Karpas-422 (cell line): ENCODE results near the gene MAIP1. TPM values are rescaled to one million over a fixed set of nuclear protein-coding genes. Genes with fewer than 3 reads are reported as not detected.

Source experiments
- DNase-seq: peaks from one replicate; pipeline ENCODE4 v3.0.0-alpha.2; 2015
- H2AFZ ChIP-seq: fragments of 200-600 bp; sonication (generic); 2 replicates; pipeline ENCODE4 v1.6.1; 2014; ENCODE audit warnings: antibody characterized with exemption, low read length, mixed read lengths
- H3K27ac ChIP-seq: fragments of 200-600 bp; sonication (generic); 2 replicates; pipeline ENCODE4 v1.5.1; 2014; ENCODE audit warnings: mild to moderate bottlenecking, low read length, moderate library complexity
- H3K27me3 ChIP-seq: fragments of 200-600 bp; sonication (generic); 2 replicates; pipeline ENCODE4 v1.6.1; 2014; ENCODE audit warnings: low read length, mixed read lengths
- H3K36me3 ChIP-seq: fragments of 200-600 bp; sonication (generic); 2 replicates; pipeline ENCODE4 v1.6.1; 2014; ENCODE audit warnings: low read length, mixed read lengths; ENCODE audit not compliant: insufficient read depth
- H3K4me1 ChIP-seq: fragments of 200-600 bp; sonication (generic); 2 replicates; pipeline ENCODE4 v1.6.1; 2014; ENCODE audit warnings: mild to moderate bottlenecking, low read length, mixed read lengths
- H3K4me2 ChIP-seq: fragments of 200-600 bp; sonication (generic); 2 replicates; pipeline ENCODE4 v1.6.1; 2014; ENCODE audit warnings: low read length, low read depth, mild to moderate bottlenecking; ENCODE audit not compliant: poor library complexity, severe bottlenecking
- H3K4me3 ChIP-seq: fragments of 200-600 bp; sonication (generic); 2 replicates; pipeline ENCODE4 v1.5.1; 2014; ENCODE audit warnings: mild to moderate bottlenecking, antibody characterized with exemption, low read length, mixed read lengths
- H3K79me2 ChIP-seq: fragments of 200-600 bp; sonication (generic); 2 replicates; pipeline ENCODE4 v1.6.1; 2014; ENCODE audit warnings: mild to moderate bottlenecking, low read length, mixed read lengths
- H3K9ac ChIP-seq: fragments of 200-600 bp; sonication (generic); 2 replicates; pipeline ENCODE4 v1.6.0; 2014; ENCODE audit warnings: low read length
- H3K9me2 ChIP-seq: fragments of 200-600 bp; sonication (generic), shearing (Covaris generic); replicated peaks from 2 replicates; pipeline ENCODE4 v1.6.0; 2014; ENCODE audit warnings: mild to moderate bottlenecking, low read length, moderate library complexity; ENCODE audit not compliant: insufficient read depth
- H3K9me3 ChIP-seq: fragments of 300-700, 200-600 bp; sonication (generic); 2 replicates; pipeline ENCODE4 v1.6.1; 2014; ENCODE audit warnings: low read length, mixed read lengths
- H4K20me1 ChIP-seq: fragments of 200-600 bp; sonication (generic); 2 replicates; pipeline ENCODE4 v1.6.1; 2014; ENCODE audit warnings: mild to moderate bottlenecking, antibody characterized with exemption, low read length, low read depth; ENCODE audit not compliant: insufficient read depth
- total RNA-seq: library from RNA; depleted of rRNA; stranded (reverse); fragments of >200 nt; shearing (Covaris generic); gene quantifications from 2 replicates; pipeline ENCODE4 v1.2.3, GENCODE V29; 2014; ENCODE audit warnings: low replicate concordance

MAIP1 gene
- total RNA-seq, 1 experiment from 2014 or later = 26.9 TPM

DNA sequence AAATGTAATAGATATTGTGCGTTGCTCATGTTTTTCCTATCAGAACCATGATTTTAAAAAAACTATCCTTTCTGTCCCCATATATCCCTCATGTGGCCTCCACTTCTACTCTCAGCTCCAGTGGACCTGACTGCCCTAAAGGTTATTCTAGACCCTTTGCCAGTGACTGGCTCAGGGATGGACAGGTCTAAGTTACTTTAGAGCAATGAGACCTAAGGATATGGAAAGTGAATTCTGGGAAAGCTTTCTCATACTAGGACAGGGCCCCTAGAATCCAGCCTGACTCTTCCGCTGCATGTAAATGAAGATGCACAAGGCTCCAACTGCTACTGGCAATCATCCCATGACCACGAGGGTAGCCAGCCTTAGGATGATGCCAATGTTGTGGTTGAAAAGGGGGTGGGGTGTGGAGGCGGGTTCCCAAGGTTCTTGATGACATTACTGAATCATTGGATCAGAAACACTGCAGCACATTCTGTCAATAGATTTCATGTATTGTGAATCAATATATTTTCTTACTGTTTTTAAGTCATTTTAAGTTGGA lies 23.0 kb upstream of the MAIP1 start:
- Histone ChIP-seq H3K9me3 (no peaks in the 10 kb centered on the region), H3K79me2 (peaks cover 59% of the 10 kb centered on the region), H3K36me3 (peaks cover 48% of the 10 kb centered on the region; the same call in 1 of the 2 replicates), H3K9me2 (no peaks in the 10 kb centered on the region), H4K20me1 (no peaks in the 10 kb centered on the region), H2AFZ (no peak overlapping the region), H3K27ac (no peak overlapping the region), H3K4me1 (no peaks in the 10 kb centered on the region), H3K27me3 (no peaks in the 10 kb centered on the region), H3K4me3 (no peak overlapping the region), H3K4me2 (no peak overlapping the region), H3K9ac (no peak overlapping the region)
- DNase-seq = no peak

DNA sequence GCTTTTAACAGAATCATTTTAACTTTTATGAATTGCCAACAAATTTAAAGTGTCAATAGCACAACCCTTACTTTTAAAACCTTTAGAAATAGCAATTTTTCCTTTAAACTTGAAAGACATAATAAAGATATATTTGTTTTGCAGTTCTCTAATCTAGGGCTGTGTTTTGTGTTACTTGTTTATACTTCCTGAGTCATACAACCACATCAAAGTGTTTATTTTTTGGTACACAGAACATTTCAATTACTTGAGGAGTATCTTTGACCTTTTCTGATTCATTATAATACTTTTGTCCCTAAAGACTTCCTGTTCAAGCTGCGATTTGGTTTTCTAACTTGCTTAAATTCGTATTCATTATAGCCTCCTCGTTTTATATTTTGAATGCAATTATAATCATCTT lies 21.9 kb upstream of the MAIP1 start:
- DNase-seq = no peak
- H3K27me3 ChIP-seq = no peaks in the 10 kb centered on the region
- H3K79me2 ChIP-seq = peaks cover 52% of the 10 kb centered on the region
- no peak overlapping the region for H2AFZ ChIP-seq
- H3K4me3 ChIP-seq = no peak overlapping the region
- no peak overlapping the region for H3K27ac ChIP-seq
- no peaks in the 10 kb centered on the region for H3K9me2 ChIP-seq
- no peaks in the 10 kb centered on the region for H4K20me1 ChIP-seq
- no peaks in the 10 kb centered on the region for H3K4me1 ChIP-seq
- no peak overlapping the region for H3K4me2 ChIP-seq
- no peaks in the 10 kb centered on the region for H3K9me3 ChIP-seq
- no peak overlapping the region for H3K9ac ChIP-seq
- peaks cover 46% of the 10 kb centered on the region; the same call in 1 of the 2 replicates for H3K36me3 ChIP-seq

GRCh38 chr2:199936554-199936953 lies 18.8 kb upstream of the MAIP1 start:
- Histone ChIP-seq H3K27me3 (no peaks in the 10 kb centered on the region), H3K9me3 (no peaks in the 10 kb centered on the region), H3K9ac (no peak overlapping the region), H3K9me2 (no peaks in the 10 kb centered on the region), H3K27ac (no peak overlapping the region), H3K4me2 (no peak overlapping the region), H3K79me2 (peaks cover 42% of the 10 kb centered on the region), H4K20me1 (no peaks in the 10 kb centered on the region), H3K4me3 (no peak overlapping the region), H2AFZ (no peak overlapping the region), H3K36me3 (peaks cover 39% of the 10 kb centered on the region; the same call in 1 of the 2 replicates), H3K4me1 (no peaks in the 10 kb centered on the region)
- DNase-seq = no peak

DNA sequence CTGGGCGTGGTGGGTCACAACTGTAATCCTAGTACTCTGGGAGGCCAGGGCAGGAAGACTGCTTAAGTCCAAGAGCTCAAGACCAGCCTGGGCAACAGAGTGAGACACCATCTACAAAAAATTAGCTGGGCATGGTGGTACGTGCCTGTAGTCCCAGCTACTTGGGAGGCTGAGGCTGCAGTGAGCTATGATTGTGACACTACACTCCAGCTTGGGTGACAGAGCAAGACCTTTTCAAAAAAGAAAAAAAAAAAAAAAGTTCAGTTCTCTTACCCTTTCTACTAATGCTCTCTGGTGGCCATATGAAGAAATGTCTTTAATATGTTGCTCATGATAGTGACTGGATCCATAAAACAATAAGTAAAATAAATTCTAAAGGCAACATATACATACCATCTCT lies 15.0 kb upstream of the MAIP1 start:
- Histone ChIP-seq H3K27me3 (no peaks in the 10 kb centered on the region), H3K36me3 (peaks cover 39% of the 10 kb centered on the region; the same call in 1 of the 2 replicates), H3K9ac (no peak overlapping the region), H3K4me2 (no peak overlapping the region), H3K9me3 (no peaks in the 10 kb centered on the region), H3K4me1 (no peaks in the 10 kb centered on the region), H3K9me2 (no peaks in the 10 kb centered on the region), H3K4me3 (no peak overlapping the region), H3K27ac (no peak overlapping the region), H4K20me1 (no peaks in the 10 kb centered on the region), H2AFZ (no peak overlapping the region), H3K79me2 (peaks cover 59% of the 10 kb centered on the region)
- peak; percentile 88 for DNase-seq

- Histone ChIP-seq H4K20me1 (no peaks in the 10 kb centered on the region), H3K4me2 (no peak overlapping the region), H2AFZ (no peak overlapping the region), H3K4me1 (no peaks in the 10 kb centered on the region), H3K36me3 (peaks cover 35% of the 10 kb centered on the region), H3K27me3 (no peaks in the 10 kb centered on the region), H3K9me2 (no peaks in the 10 kb centered on the region), H3K79me2 (peaks cover 64% of the 10 kb centered on the region), H3K4me3 (no peak overlapping the region), H3K27ac (no peak overlapping the region), H3K9ac (no peak overlapping the region), H3K9me3 (no peaks in the 10 kb centered on the region)
- no peak for DNase-seq
Measured at GRCh38 chr2:199943373-199943772, 12.0 kb upstream of the MAIP1 start.

GRCh38 chr2:199946196-199946595 lies 9.2 kb upstream of the MAIP1 start:
- peaks cover 74% of the 10 kb centered on the region for H3K79me2 ChIP-seq
- no peaks in the 10 kb centered on the region for H3K4me1 ChIP-seq
- no peak overlapping the region for H3K4me3 ChIP-seq
- no peaks in the 10 kb centered on the region for H3K9me3 ChIP-seq
- H3K36me3 ChIP-seq = peaks cover 32% of the 10 kb centered on the region
- no peak overlapping the region for H3K9ac ChIP-seq
- H3K9me2 ChIP-seq = no peaks in the 10 kb centered on the region
- H3K27ac ChIP-seq = no peak overlapping the region
- no peaks in the 10 kb centered on the region for H3K27me3 ChIP-seq
- H2AFZ ChIP-seq = no peak overlapping the region
- no peak for DNase-seq
- no peaks in the 10 kb centered on the region for H4K20me1 ChIP-seq
- no peak overlapping the region for H3K4me2 ChIP-seq

DNA sequence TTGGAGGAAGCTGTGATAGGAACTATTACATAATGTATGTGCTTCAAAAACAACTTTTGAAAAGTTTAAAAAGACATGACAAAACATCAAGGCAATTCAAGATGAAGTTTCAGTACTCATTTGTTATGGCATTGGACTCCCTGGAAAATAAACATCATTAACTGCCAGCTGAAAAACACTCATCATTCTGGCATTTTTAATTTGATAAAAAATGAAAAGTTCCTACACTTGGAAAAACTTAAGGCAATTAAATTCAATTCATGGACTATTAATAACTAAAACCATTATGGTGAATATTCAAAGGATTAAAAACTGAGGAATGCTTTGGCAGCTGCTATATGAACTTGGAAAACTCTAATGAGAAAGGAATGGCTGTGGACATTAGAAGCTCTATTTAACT lies 8.5 kb upstream of the MAIP1 start:
- Histone ChIP-seq H3K4me3 (no peak overlapping the region), H3K4me2 (no peak overlapping the region), H3K9me2 (no peaks in the 10 kb centered on the region), H3K27ac (no peak overlapping the region), H3K9ac (no peak overlapping the region), H3K9me3 (no peaks in the 10 kb centered on the region), H4K20me1 (no peaks in the 10 kb centered on the region), H3K79me2 (peaks cover 79% of the 10 kb centered on the region), H3K27me3 (no peaks in the 10 kb centered on the region), H3K4me1 (no peaks in the 10 kb centered on the region), H3K36me3 (peaks cover 32% of the 10 kb centered on the region), H2AFZ (no peak overlapping the region)
- DNase-seq = no peak

- Histone ChIP-seq H3K27ac (no peak overlapping the region), H3K4me3 (no peak overlapping the region), H3K36me3 (peaks cover 11% of the 10 kb centered on the region), H3K79me2 (peaks cover 83% of the 10 kb centered on the region), H2AFZ (no peak overlapping the region), H3K9ac (no peak overlapping the region), H4K20me1 (no peaks in the 10 kb centered on the region), H3K9me2 (no peaks in the 10 kb centered on the region), H3K9me3 (no peaks in the 10 kb centered on the region), H3K4me2 (no peak overlapping the region), H3K27me3 (no peaks in the 10 kb centered on the region), H3K4me1 (peaks cover 26% of the 10 kb centered on the region)
- DNase-seq = no peak
Measured at GRCh38 chr2:199950396-199950795, 5.0 kb upstream of the MAIP1 start.
